Hepatocyte (in vitro differentiated cells): Measurements from ENCODE around the gene VANGL2.

Source experiments
- CTCF ChIP-seq: fragments of 200-600 bp; sonication (generic); IDR thresholded peaks from 2 replicates; pipeline ENCODE4 v1.5.1; 2016; ENCODE audit warnings: antibody characterized with exemption, mild to moderate bottlenecking; ENCODE audit not compliant: poor library complexity
- EZH2 ChIP-seq: fragments of 200-600 bp; sonication (generic); IDR thresholded peaks from 2 replicates; pipeline ENCODE4 v1.6.1; 2016; ENCODE audit warnings: antibody characterized with exemption, mild to moderate bottlenecking, borderline replicate concordance
- EZH2phosphoT487 ChIP-seq: fragments of 200-600 bp; sonication (generic); IDR thresholded peaks from one replicate; pipeline ENCODE4 v1.6.1; 2018; ENCODE audit warnings: antibody characterized with exemption, mild to moderate bottlenecking, low read depth, moderate library complexity; ENCODE audit not compliant: unreplicated experiment, severe bottlenecking

GRCh38 chr1:160414881-160415280 is 14.5 kb downstream of the VANGL2 start:
- TF ChIP-seq EZH2phosphoT487 (no peak), CTCF (no peak), EZH2 (no peak)
